Glomerular visceral epithelial cell (primary cell): ENCODE measurements around the gene IL18RAP.

Experiments
- DNase-seq: peaks from one replicate; pipeline ENCODE4 v3.0.0-alpha.2; 2016; ENCODE audit errors: extremely low spot score

IL18RAP gene

GRCh38 chr2:102422910-102423309 lies at the start of gene IL18RAP:
TSS of gene IL18RAP (plus strand) at chr2:102423160. CDS start at chr2:102423278, 118 bp downstream.
- no peak for DNase-seq

GRCh38 chr2:102376052-102376591 lies 46.8 kb upstream of the IL18RAP start:
- DNase-seq: no peak

GRCh38 chr2:102383722-102384121 lies 39.2 kb upstream of the IL18RAP start:
- no peak for DNase-seq

GRCh38 chr2:102385522-102385921 lies 37.4 kb upstream of the IL18RAP start:
- DNase-seq: no peak

- DNase-seq: no peak
These were observed 37.0 kb upstream of the IL18RAP start for GRCh38 chr2:102386004-102386403.

- no peak for DNase-seq
These were observed 36.0 kb upstream of the IL18RAP start for GRCh38 chr2:102386867-102387541.

GRCh38 chr2:102387763-102388546 lies 35.0 kb upstream of the IL18RAP start:
- DNase-seq: no peak

- no peak for DNase-seq
These were observed 31.4 kb upstream of the IL18RAP start for GRCh38 chr2:102391565-102391964.

- no peak for DNase-seq
These were observed 30.9 kb upstream of the IL18RAP start for GRCh38 chr2:102392096-102392495.

- no peak for DNase-seq
These were observed 30.0 kb upstream of the IL18RAP start for GRCh38 chr2:102392942-102393341.

GRCh38 chr2:102396012-102396411 lies 26.9 kb upstream of the IL18RAP start:
- DNase-seq: no peak

- DNase-seq: no peak
These were observed 25.8 kb upstream of the IL18RAP start for GRCh38 chr2:102397209-102397608.

- DNase-seq: no peak
These were observed 23.3 kb upstream of the IL18RAP start for GRCh38 chr2:102399499-102400141.

GRCh38 chr2:102401456-102401855 lies 21.5 kb upstream of the IL18RAP start:
- DNase-seq: no peak

- DNase-seq: no peak
These were observed 21.1 kb upstream of the IL18RAP start for GRCh38 chr2:102401865-102402264.

- no peak for DNase-seq
These were observed 12.0 kb upstream of the IL18RAP start for GRCh38 chr2:102410952-102411351.

GRCh38 chr2:102412199-102412598 lies 10.8 kb upstream of the IL18RAP start:
- DNase-seq: no peak

- no peak for DNase-seq
These were observed 5.0 kb upstream of the IL18RAP start for GRCh38 chr2:102417946-102418345.

GRCh38 chr2:102418421-102418961 lies 4.5 kb upstream of the IL18RAP start:
- DNase-seq: peak; percentile 9

- DNase-seq: no peak
These were observed 2.7 kb upstream of the IL18RAP start for GRCh38 chr2:102420290-102420689.

GRCh38 chr2:102421890-102422759 lies 835 bp upstream of the IL18RAP start:
- DNase-seq: no peak
